GM18517 (cell line): ENCODE data around the gene ZCCHC13.
A peak's percentile ranks its signal among the peaks of the same experiment; 100 is the strongest.
"Not testable (repeated sequence)": the region's sequence is repeated elsewhere in the genome, so short reads cannot be mapped to it uniquely, and the experiment has no call there.

Experiments
- ATAC-seq: cut with Tn5 transposase; IDR thresholded peaks from one replicate; pipeline ENCODE4 v1.9.1; 2021; ENCODE audit warnings: mild to moderate bottlenecking, moderate library complexity; ENCODE audit not compliant: unreplicated experiment

ZCCHC13 gene

DNA sequence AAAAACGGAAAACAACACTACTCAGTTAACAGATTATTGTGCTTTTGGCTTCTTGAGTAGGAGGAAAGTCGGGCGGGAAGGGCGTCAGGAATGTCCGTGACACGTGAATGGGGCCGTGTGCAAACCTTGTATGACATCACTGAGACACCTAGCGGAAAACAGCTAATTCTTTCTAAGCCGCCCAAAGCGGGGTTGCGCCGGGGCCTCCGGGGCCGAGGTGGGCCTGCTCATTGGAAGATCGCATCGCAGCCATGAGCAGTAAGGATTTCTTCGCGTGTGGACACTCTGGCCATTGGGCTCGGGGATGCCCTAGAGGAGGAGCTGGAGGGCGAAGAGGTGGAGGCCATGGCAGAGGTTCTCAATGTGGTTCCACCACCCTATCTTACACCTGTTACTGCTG, at the start of gene ZCCHC13:
ZCCHC13 (plus strand) TSS at position 165 of the 400 bp plus-strand sequence; CDS start at position 252, 87 bp downstream.
- ATAC-seq, result no peak

DNA sequence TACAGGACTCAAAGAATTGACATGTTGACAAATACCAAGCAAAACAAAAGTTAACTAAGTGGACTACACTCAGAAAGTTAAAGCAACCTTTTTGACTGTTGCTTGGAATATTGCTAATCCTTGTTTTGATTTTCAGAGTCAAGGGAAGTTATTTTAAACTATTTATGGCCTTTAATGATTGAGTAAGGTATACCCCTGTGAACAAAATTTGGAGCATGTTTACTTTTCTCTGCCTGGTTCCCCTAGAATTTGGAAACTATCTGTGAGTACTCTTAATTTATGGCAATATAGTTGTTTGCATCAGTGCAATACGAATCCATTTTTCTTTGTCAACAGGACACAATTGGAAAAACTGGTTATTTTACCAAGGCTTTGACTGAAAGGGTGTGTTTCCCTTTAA, 45.9 kb upstream of the ZCCHC13 start:
- ATAC-seq, result not testable (repeated sequence)

DNA sequence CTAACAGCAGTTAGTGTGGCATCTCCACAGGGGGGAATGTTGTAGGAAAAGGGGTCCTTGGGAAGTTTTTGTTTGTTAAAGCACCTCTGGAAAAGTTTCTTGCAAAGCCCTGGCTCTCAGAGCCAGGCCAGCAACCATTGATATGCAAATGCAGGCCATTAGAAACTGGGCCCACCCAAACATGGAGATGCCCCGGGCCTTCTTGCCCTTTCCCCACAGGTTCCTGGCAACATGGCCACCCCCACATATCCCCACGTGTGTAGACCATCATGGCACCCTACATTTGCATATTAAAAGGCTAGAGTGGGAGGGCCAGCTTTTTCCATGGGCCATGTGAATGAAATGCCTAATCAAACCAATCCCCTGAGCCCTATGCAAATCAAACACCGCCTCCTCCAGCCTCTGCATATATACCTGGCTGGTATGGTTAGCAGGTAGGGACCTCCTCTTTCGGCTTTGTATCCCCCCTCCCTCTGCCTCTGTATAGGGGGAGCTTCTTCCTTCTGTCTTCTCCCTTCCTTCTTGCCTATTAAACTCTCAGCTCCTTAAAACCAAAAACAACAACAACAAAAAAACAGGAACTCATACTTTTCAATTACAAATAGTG, 44.0 kb upstream of the ZCCHC13 start:
- ATAC-seq, result no peak

DNA sequence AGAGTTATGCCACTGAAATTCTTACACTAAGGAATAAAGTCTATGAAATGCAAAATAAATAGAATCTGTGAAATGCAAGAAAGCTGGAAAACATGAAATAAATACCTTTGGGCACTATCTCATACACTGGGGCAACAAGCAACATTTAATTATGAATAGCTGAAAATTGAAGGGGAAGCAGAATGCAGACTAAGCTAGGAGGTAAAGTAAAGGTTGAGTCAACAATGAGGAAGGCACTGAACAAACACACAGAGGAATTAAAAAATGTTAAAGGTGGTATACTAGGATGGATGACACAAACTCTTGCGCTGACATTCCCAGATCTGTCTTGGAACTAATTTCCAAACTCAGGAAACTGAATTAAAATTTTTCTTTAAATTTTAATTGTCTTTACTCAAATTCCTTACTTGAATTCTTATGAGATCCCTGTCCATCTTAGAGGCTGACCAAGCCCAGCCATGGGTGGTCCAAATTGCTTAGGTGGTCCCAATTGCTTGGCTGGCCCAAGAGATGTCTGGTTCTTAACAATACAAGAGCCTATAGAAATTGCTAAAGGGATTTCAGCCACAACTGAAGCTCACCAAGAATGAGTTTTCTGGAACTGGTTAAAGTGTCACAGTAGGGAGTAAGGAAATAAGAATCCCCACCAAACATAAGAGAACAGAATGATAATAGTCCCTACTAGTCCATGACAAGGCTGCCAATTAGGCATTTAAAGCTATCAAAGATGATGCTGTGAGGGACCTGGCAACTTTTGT, 41.3 kb upstream of the ZCCHC13 start:
- ATAC-seq, result no peak

DNA sequence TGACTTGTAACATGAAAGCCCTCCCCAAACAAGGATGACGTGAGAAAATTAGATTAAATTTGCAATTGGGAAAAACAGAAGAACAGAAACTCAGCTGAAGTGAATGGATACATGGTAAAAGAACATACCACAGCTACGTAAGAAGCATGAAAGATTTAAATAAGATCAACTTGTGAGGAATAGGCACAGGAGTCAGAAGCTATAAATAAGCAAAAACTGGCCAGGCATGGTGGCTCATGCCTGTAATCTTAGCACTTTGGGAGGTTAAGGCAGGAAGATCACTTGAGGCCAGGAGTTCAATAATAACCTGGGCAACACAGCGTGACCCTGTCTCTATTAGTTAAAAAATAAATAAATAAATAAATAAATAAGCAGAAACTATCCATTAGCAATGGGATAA, 33.6 kb upstream of the ZCCHC13 start:
- no peak for ATAC-seq

DNA sequence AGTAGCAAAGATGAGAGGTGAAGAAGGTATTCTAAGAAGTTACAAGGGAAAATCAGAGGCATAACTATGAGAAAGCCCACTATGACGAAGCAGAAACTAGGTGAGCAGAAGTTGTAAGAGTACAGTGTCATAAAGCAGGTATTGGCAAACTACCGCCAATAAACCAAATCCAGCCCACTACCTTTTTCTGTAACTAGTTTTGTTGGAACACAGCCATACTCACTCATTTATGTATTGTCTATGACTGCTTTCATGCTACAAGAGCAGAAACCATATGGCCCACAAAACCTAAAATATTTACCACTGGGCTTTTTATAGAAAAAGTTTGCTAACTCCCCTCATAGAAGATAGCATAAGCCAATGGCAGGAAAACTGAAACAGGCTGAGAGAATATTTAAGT, 31.8 kb upstream of the ZCCHC13 start:
- no peak for ATAC-seq

DNA sequence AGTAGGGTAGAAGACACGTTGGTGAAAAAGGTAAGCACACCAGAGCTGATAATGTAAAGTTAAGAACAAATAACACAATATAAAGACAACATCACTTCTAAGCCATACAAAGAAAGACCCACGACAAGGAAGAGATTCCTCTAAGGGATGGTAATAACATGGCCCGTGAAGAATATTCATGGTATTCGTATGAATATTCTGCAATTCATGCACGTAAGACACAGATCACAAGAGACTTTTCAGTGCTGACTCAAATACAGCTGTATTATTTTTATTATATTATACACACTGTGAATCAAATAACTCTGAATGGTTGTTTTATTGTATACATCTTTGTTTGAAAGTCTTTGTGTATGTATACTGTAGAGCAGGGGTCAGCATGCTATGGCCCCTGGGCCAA, 29.5 kb upstream of the ZCCHC13 start:
- no peak for ATAC-seq

DNA sequence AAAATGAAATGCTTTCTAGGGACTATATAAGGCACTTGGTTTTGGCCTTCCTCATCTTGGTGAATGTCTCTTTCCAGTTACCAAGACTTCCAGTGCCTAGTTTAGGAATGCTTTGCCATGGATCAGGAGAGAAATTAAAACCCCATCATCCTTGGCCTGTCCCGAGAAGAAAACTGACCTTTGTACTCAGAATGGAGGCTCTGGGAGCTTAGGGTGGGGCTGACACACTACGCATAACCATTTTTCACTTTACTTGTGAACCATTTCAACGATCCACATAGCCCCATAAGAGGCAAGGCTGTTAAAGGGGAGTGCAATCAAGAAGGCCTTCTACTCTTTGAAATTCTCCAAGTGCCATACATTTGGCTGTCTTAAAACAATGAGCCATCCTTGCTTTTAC, 26.7 kb upstream of the ZCCHC13 start:
- no peak for ATAC-seq

DNA sequence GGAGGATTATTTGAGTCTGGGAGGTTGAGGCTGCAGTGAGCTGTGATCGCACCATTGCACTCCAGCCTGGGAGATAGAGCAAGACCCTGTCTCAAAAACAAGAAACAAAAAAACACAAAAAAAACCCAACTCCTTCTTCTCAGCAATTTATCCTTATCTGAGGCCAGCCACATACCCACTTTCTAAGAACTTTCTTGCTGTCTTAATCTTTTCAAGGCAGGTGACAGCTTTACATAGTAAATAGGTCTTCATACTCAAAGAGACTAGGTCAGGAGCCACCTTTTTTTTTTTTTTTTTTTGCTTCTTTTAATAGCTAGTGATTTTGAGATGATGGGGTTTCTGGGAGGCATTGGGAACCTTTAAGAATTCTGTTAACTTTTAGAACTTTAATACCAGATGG, 26.1 kb upstream of the ZCCHC13 start:
- ATAC-seq, result no peak

DNA sequence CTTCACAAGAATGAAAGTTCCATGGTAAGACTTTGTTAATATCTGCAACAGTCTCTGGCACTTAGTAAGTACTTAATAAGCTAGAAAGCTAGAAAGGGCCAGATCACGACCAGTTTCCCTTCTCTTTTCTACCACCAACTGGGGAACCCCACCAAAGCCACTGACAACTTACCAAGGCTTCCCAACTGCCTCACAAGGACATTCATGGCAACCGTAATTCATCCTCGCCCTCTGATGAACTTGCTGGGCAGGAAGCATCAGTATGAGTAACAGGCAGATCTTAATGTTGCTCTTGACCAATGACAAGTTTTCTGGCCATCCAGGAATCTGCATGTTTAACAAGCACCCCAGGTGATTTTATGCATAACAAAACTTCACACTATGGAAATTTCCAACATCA, 23.2 kb upstream of the ZCCHC13 start:
- ATAC-seq, result no peak

DNA sequence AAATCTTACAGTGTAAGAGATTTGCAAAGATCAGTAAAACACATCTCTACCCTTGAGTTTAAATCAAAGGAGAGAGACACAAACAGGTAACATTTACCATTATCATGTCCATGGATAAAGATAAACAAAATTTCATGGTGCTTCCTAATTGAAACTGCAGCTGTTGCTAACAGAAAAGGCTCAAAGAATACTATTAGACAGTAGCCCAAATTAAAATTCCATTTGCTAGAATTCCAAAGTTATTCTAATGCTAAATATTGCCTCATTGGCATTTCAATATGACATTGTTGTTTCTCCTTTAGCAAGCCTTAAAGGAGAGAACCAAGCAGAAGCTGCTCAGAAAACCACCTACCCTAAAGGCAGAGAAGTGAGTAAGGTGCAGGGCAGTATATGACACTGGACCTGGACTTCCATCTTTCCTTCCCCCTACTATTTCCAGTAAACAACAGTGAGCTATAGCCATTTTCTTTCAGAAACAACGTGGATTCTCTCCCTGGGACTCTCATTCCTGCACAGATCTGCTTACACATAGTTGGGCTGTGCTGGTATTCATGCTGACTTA, 19.5 kb upstream of the ZCCHC13 start:
- no peak for ATAC-seq

DNA sequence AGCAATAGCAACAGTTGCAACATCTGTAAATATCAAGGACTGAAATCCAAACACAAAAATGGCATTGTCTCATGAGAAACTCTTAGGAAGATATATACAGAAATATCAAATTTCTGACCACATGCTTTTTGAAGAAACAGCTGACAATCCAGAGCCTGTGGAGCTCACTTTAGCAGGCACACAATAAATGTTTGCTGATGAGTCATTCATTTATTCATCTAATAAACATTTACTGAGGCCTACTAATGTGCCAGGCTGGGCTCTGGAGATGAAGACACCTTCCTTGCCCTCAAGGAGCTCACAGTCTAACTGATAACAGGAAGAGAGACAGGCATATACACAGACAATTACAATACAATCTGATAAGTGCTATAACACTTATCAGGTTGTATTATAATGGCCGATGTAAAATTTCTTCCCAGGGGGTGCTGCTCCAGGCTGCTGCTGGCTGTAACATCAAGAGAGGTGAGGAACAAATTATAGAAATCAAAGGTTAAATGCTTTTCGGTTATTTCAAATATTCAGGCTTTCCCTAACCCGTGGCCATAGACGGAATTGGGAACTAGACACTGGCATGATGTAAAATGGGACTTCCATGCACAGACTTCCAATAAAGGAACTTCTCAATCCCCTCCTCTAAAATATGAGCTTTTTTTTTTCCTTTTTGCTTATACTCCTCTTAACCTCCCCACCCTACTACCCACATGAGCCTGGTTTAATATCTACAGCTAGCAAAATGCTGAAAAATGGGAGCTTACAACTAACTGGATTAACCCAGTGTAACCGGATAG, 16.8 kb upstream of the ZCCHC13 start:
- ATAC-seq, result no peak

DNA sequence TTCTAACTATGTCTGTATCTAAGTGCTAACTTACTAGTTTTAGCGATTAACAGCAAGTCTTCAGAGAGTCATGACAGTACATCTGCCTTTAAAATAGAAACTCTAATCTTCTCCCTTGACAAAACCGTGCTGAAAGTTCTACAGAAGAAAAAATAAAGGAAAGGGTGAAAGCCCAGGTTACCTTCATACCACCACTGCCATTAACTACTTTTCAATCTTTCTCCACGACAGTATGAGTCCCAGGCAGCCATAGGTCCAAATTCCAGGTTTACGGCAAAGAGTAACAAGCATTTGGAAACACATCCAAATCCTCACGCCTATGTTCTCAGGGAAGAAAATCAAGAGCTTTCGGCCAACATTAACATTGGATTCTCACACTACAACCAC, 12.4 kb upstream of the ZCCHC13 start:
- no peak for ATAC-seq

DNA sequence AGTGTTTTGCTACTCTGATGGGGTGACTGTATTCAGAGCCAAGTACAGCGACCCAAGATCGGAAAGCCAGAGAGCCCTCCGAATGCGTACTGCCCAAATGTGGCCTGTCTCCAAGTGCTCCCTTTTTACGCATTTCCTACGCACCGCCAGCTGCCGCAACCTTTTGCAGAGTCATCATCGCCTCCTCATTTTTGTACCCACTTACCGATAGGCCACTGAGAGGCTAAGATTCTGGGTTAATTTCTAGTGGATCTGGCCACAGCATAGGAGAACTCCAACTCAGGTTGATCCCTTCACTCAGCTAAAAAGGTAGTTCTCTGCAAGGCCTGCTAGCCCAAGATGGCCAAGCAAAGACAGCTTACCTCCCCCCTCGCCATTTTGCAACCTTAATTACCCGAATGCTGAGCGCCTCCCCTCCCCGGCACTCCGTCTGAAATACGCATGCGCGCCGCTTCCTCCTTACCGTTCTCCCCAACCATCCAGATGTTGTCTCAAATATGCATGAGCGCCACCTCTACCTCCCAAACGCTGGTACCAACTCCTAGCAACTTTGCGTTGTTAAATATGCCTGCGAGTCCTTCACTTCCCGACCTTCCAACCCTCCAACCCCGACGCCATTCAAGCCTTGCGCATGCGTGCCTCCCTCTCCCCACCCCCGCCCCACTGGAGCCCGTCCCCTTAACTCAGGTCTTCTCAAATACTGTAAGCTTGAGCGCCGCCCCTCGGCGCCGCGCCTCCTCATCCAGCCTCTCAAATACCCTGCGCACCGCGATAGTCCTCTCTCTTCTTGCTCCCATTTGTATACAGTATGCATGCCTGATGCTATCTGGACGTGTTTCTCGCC, 11.8 kb upstream of the ZCCHC13 start:
- peak; percentile 73 for ATAC-seq

DNA sequence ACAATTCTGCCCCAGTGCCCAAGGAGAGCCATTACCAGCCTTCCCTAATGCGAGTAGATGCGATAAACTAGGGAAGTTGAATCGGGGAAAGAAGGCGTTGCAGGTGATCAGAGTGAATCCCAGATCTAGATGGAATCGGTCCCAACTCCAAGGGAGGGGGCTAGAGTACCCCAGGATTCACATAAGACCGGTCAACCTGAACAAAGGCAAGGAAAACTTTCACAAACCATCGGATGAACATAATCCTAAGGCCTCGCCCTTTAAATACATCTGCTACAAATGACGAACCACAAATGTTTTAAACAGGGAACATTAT, 11.2 kb upstream of the ZCCHC13 start:
- ATAC-seq, result no peak

DNA sequence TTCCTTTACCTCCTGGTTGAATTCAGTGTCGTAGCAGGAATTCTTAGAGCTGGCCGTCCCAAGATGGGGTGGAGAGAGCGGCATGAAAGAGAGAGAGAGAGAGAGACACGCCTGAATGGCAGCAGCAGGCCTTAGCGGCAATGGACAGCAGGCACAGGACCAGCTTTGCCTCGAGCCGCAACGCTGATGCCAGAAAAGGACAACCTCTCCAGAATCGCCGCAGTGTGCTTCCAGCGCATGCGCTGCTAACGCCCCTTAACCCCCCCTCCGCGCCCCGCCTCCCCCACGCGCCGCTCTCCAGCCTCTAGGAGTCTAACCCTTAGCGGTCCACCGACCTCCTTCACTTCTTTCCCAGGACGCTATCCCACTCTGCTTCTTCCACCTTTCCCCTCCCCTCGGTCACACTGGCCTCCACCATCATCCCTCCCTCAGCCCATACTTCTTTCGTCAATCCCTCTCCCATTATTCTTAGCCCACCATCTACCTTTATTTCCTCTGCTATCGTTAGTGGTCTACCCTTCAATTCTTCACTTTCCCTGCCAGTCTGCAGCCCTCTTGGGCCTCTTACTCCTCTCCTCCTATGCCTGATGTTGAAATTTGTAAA, 10.5 kb upstream of the ZCCHC13 start:
- no peak for ATAC-seq

DNA sequence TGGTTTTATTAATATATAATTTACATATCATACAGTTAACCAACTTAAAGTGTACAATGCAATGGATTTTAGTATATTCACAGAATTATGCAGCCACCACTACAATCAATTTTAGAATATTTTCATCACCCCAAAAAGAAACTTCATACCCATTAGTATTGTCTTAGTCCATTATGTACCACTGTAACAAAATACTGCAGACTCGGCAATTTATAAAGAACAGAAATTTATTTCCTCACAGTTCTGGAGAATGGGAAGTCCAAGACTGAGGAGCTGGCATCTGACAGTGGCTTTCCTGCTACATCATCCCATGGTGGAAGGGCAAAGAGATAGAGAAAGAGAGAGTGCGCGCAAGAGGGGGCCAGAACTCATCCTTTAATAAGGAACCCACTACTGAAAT, 8.9 kb upstream of the ZCCHC13 start:
- ATAC-seq, result no peak

DNA sequence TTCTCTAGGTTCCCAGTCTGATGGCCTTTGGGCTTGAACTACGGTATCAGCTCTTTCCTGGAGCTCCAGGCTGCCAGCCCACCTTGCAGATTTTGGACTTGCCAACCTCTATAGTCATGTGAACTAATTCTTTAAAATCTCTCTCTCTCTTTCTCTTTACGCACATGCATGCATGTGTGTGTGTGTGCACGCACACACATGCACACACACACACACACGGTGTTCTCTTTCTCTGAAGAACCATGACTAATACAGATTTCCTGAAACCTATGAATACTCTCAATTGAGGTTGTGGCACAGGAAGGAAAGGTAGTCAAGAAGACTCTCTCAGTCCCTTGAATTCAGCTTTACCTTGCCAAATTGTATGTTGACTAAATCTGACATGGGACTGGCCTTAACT, 6.2 kb upstream of the ZCCHC13 start:
- no peak for ATAC-seq

DNA sequence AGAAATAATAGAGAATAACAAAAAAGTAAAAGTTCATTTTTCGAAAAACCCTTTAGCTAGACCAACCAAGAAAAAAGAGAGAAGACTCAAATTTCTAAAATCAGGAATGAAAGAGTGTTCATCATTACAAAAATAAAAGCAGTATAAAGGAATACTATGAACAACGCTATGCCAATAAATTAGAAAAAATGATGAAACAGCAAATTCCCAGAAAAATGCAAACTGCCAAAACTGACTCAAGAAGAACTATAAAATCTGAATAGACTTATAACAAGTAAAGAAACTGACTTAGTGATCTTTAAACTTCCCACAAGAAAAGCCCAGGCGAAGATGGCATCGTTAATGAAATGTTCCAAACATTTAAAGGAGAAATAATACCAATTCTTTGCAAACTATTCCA, 3.1 kb upstream of the ZCCHC13 start:
- no peak for ATAC-seq

DNA sequence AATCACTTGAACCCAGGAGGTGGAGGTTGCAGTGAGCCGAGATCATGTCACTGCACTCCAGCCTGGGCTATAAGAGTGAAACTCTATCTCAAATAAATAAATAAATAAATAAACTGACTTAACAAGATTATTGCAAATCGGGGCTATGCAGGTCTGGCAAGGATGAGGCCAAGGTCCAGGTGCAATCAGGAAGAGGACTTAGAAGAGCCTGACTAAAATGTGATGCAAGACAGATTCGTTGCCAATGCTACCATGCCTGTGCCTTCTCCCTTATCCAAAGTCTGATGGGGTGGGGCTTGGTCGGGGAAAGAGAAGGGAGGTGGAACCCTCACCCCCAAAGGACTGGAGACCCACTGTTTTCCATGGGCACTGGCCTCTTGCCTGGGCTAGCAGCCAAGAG, 14.7 kb downstream of the ZCCHC13 start:
- ATAC-seq, result no peak

DNA sequence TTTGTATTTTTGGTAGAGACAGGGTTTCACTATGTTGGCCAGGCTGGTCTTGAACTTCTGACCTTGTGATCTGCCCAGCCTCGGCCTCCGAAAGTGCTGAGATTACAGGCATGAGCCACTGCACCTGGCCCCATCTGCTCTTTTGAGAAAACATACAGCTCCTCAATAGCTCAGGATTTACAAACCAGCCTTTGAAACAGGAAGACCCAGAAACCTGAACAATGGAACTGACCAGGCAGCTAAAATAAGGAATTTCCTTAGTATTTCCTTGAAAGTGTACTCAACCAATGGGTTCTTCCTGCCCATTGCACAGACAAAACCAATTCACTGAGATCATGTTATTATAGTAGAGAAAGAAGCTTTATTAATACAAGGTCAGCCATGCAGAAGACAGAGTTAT, 15.3 kb downstream of the ZCCHC13 start:
- not testable (repeated sequence) for ATAC-seq
